Lung (tissue), 12 donors: ENCODE results near the gene FAM234A. TPM values are rescaled to one million over a fixed set of nuclear protein-coding genes. Genes with fewer than 3 reads are reported as not detected.
"Not testable (repeated sequence)": the region's sequence is repeated elsewhere in the genome, so short reads cannot be mapped to it uniquely, and the experiment has no call there.

ENCODE experiments used
- ATAC-seq: fragments of 200-7000 bp; cut with Tn5 transposase; one replicate; pipeline ENCODE4 v1.9.1; 2020; ENCODE audit warnings: moderate number of reproducible peaks; ENCODE audit not compliant: insufficient read depth, low FRiP score
- DNase-seq, 3 donors: peaks; one replicate each; pipeline ENCODE4 v3.0.0-alpha.2; 2013 to 2017
- H3K27ac ChIP-seq, 2 donors: one replicate each; pipeline ENCODE4 v1.5.1; 2013; ENCODE audit warnings: mild to moderate bottlenecking in 2 of 2, moderate library complexity in 2 of 2, control low read depth in 1 of 2, inconsistent platforms in 1 of 2, low read depth in 1 of 2, low read length in 1 of 2
- H3K27me3 ChIP-seq, 3 donors: one replicate each; pipeline ENCODE4 v1.5.1; 2013; ENCODE audit warnings: low read length in 2 of 3; ENCODE audit not compliant: control insufficient read depth in 3 of 3, insufficient read depth in 3 of 3
- H3K36me3 ChIP-seq, 4 donors: one replicate each; pipeline ENCODE4 v1.5.1; 2013; ENCODE audit warnings: low read length in 4 of 4, mild to moderate bottlenecking in 1 of 4, moderate library complexity in 1 of 4; ENCODE audit not compliant: control insufficient read depth in 4 of 4, insufficient read depth in 4 of 4
- H3K4me1 ChIP-seq, 5 donors: one replicate each; pipeline ENCODE4 v1.5.1; 2013; ENCODE audit warnings: low read length in 5 of 5, mild to moderate bottlenecking in 2 of 5, moderate library complexity in 1 of 5; ENCODE audit not compliant: control insufficient read depth in 5 of 5, insufficient read depth in 5 of 5
- H3K4me3 ChIP-seq: one replicate; pipeline ENCODE4 v1.5.1; 2013; ENCODE audit warnings: mild to moderate bottlenecking, control low read depth, moderate library complexity
- H3K9ac ChIP-seq, 2 donors: one replicate each; pipeline ENCODE4 v1.5.1; 2013; ENCODE audit warnings: low read length in 2 of 2, control low read depth in 1 of 2; ENCODE audit not compliant: insufficient read depth in 1 of 2
- H3K9me3 ChIP-seq, 4 donors: one replicate each; pipeline ENCODE4 v1.5.1; 2013; ENCODE audit warnings: low read length in 3 of 4, mild to moderate bottlenecking in 1 of 4, moderate library complexity in 1 of 4; ENCODE audit not compliant: control insufficient read depth in 4 of 4, insufficient read depth in 3 of 4
- CTCF ChIP-seq: IDR thresholded peaks from 2 replicates; pipeline ENCODE4 v1.5.1; 2012; ENCODE audit warnings: mild to moderate bottlenecking; ENCODE audit errors: control extremely low read depth, extremely low read depth
- WGBS, 2 donors: extraction: QIAGEN DNeasy Blood & Tissue Kit; methylation state at CpG; one replicate each; pipeline ENCODE4 v1.1.7; 2013; 5-methylcytosine and 5-hydroxymethylcytosine counted together
- polyA plus RNA-seq, 2 donors: library from polyadenylated mRNA; stranded (reverse); fragments of 200-250 nt; gene quantifications; one replicate each; pipeline ENCODE4 v1.2.1, GENCODE V29; 2013
- total RNA-seq, 2 donors: library from RNA; depleted of rRNA in 1 of 2; stranded (reverse); fragments of >200 nt in 1 of 2; gene quantifications; one replicate each; pipeline ENCODE4 v1.2.1, GENCODE V29; 2014 to 2021
- donor health status: control.
- donor health status: control.
- donor health status: Bipolar disorder and iron deficiency.
- donor health status: healthy.
- donor health status: DM: yes; HTN: yes; CAD: no.

FAM234A gene
- total and polyA plus RNA-seq, 4 donors, result 41.5 to 78.5 (median 59.7) TPM

GRCh38 chr16:200388-200787 lies 34.2 kb upstream of the FAM234A start:
- H3K36me3 ChIP-seq, result peaks cover 30 to 59% (median 42%) of the 10 kb centered on the region in 4 donors

GRCh38 chr16:203246-203645 lies 31.4 kb upstream of the FAM234A start:
- Histone ChIP-seq H3K4me3 (no peak overlapping the region), H3K36me3 (peaks cover 38 to 58% (median 44%) of the 10 kb centered on the region in 4 donors), H3K27me3 (no peaks in the 10 kb centered on the region), H3K9ac (no peak overlapping the region), H3K27ac (no peak overlapping the region), H3K9me3 (no peaks in the 10 kb centered on the region), H3K4me1 (no peaks in the 10 kb centered on the region)
- 98 to 99% methylated on average over 4 of the region's 4 CpGs for WGBS, 2 donors
- ATAC-seq (no peak), DNase-seq (no peak)
- TF ChIP-seq CTCF, result no peak

More at GRCh38 chr16:200388-200787, 34.2 kb upstream of the FAM234A start:
- Histone ChIP-seq H3K27me3 (no peaks in the 10 kb centered on the region), H3K4me3 (no peak overlapping the region), H3K27ac (no peak overlapping the region), H3K4me1 (no peaks in the 10 kb centered on the region), H3K9ac (no peak overlapping the region), H3K9me3 (no peaks in the 10 kb centered on the region)
- DNase-seq (no peak), ATAC-seq (no peak)
- no peak for TF ChIP-seq CTCF
- WGBS, 2 donors, result 94 to 98% methylated on average over 5 of the region's 5 CpGs

- H3K9ac ChIP-seq, H3K4me1 ChIP-seq, ATAC-seq, H3K4me3 ChIP-seq, H3K27ac ChIP-seq, H3K27me3 ChIP-seq, DNase-seq, H3K9me3 ChIP-seq: not testable (repeated sequence)
- 97% methylated on average over 9 of the region's 9 CpGs for WGBS, 2 donors
- peaks cover 31 to 53% (median 40%) of the 10 kb centered on the region in 4 donors for H3K36me3 ChIP-seq
Observed at GRCh38 chr16:204046-204445, 30.6 kb upstream of the FAM234A start.

GRCh38 chr16:209359-209758 lies 25.3 kb upstream of the FAM234A start:
- ATAC-seq, H3K4me1 ChIP-seq, H3K27ac ChIP-seq, H3K4me3 ChIP-seq, DNase-seq, H3K27me3 ChIP-seq, H3K9ac ChIP-seq, H3K9me3 ChIP-seq: not testable (repeated sequence)
- H3K36me3 ChIP-seq, result peaks cover 23 to 43% (median 34%) of the 10 kb centered on the region in 4 donors
- WGBS, 2 donors, result 90 to 98% methylated on average over 4 of the region's 4 CpGs

- not testable (repeated sequence) for H3K27me3 ChIP-seq, H3K4me1 ChIP-seq, H3K9ac ChIP-seq, DNase-seq, H3K27ac ChIP-seq, ATAC-seq, H3K9me3 ChIP-seq, H3K4me3 ChIP-seq
- 94% methylated on average over 14 of the region's 14 CpGs for WGBS, 2 donors
- peaks cover 15 to 42% (median 24%) of the 10 kb centered on the region in 4 donors for H3K36me3 ChIP-seq
Observed at GRCh38 chr16:211631-212180, 22.9 kb upstream of the FAM234A start.
